ENCODE measurements around the gene PARD3.
A peak's percentile ranks its signal among the peaks of the same experiment; 100 is the strongest.

PARD3 gene

GRCh38 chr10:34254596-34254995 is 560.5 kb downstream of the PARD3 start:
- no peak overlapping the region for H3K4me3 ChIP-seq (ENCODE audit: low read depth, low read length)
- DNase-seq (ENCODE audit: low read depth): no peak
- TF ChIP-seq CTCF (IDR thresholded peaks at IDR 0.05; ENCODE audit: control insufficient read depth, extremely low read depth, insufficient read depth): no peak

GRCh38 chr10:34252111-34252510 is 563.0 kb downstream of the PARD3 start:
- H3K4me3 ChIP-seq (ENCODE audit: low read depth, low read length): no peak overlapping the region
- no peak for TF ChIP-seq CTCF (IDR thresholded peaks at IDR 0.05; ENCODE audit: control insufficient read depth, extremely low read depth, insufficient read depth)
- peak; percentile 10 for DNase-seq (ENCODE audit: low read depth)

- DNase-seq (ENCODE audit: low read depth): no peak
- no peak for TF ChIP-seq CTCF (IDR thresholded peaks at IDR 0.05; ENCODE audit: control insufficient read depth, extremely low read depth, insufficient read depth)
- H3K4me3 ChIP-seq (ENCODE audit: low read depth, low read length): no peak overlapping the region
These were observed 563.9 kb downstream of the PARD3 start for GRCh38 chr10:34251177-34251576.

- no peak for TF ChIP-seq CTCF (IDR thresholded peaks at IDR 0.05; ENCODE audit: control insufficient read depth, extremely low read depth, insufficient read depth)
- no peak overlapping the region for H3K4me3 ChIP-seq (ENCODE audit: low read depth, low read length)
- no peak for DNase-seq (ENCODE audit: low read depth)
These were observed 564.4 kb downstream of the PARD3 start for GRCh38 chr10:34250722-34251121.

GRCh38 chr10:34249634-34250033 is 565.5 kb downstream of the PARD3 start:
- DNase-seq (ENCODE audit: low read depth): no peak
- peak; percentile 44 for TF ChIP-seq CTCF (IDR thresholded peaks at IDR 0.05; ENCODE audit: control insufficient read depth, extremely low read depth, insufficient read depth)
- H3K4me3 ChIP-seq (ENCODE audit: low read depth, low read length): no peak overlapping the region

GRCh38 chr10:34247560-34247959 is 567.5 kb downstream of the PARD3 start:
- TF ChIP-seq CTCF (IDR thresholded peaks at IDR 0.05; ENCODE audit: control insufficient read depth, extremely low read depth, insufficient read depth): no peak
- no peak overlapping the region for H3K4me3 ChIP-seq (ENCODE audit: low read depth, low read length)
- no peak for DNase-seq (ENCODE audit: low read depth)

- no peak for TF ChIP-seq CTCF (IDR thresholded peaks at IDR 0.05; ENCODE audit: control insufficient read depth, extremely low read depth, insufficient read depth)
- no peak for DNase-seq (ENCODE audit: low read depth)
- H3K4me3 ChIP-seq (ENCODE audit: low read depth, low read length): no peak overlapping the region
These were observed 570.2 kb downstream of the PARD3 start for GRCh38 chr10:34244756-34245484.
